GM10847 (cell line): ENCODE data around the gene RPL28.

Source experiments
- POLR2A ChIP-seq: IDR thresholded peaks from 2 replicates; pipeline ENCODE4 v1.6.1; 2011; ENCODE audit not compliant: insufficient read length; ENCODE audit errors: extremely low read depth

The RPL28 gene

GRCh38 chr19:55419624-55420236 is 34.0 kb downstream of the RPL28 start:
- TF ChIP-seq POLR2A = no peak

GRCh38 chr19:55423225-55424005 is 37.7 kb downstream of the RPL28 start:
- TF ChIP-seq POLR2A = no peak

GRCh38 chr19:55424518-55424917 is 38.8 kb downstream of the RPL28 start:
- TF ChIP-seq POLR2A = no peak

GRCh38 chr19:55426042-55426441 is 40.3 kb downstream of the RPL28 start:
- TF ChIP-seq POLR2A = no peak

GRCh38 chr19:55431183-55431582 is 45.5 kb downstream of the RPL28 start:
- TF ChIP-seq POLR2A = no peak

- no peak for TF ChIP-seq POLR2A
These were observed 46.7 kb downstream of the RPL28 start for GRCh38 chr19:55432241-55432959.

- no peak for TF ChIP-seq POLR2A
These were observed 47.6 kb downstream of the RPL28 start for GRCh38 chr19:55433292-55433691.

GRCh38 chr19:55434356-55434919 is 48.7 kb downstream of the RPL28 start:
- TF ChIP-seq POLR2A = no peak

- no peak for TF ChIP-seq POLR2A
These were observed 49.3 kb downstream of the RPL28 start for GRCh38 chr19:55435020-55435419.

GRCh38 chr19:55436847-55437246 is 51.1 kb downstream of the RPL28 start:
- TF ChIP-seq POLR2A = no peak

- no peak for TF ChIP-seq POLR2A
These were observed 51.7 kb downstream of the RPL28 start for GRCh38 chr19:55437410-55437809.

GRCh38 chr19:55439052-55439451 is 53.3 kb downstream of the RPL28 start:
- no peak for TF ChIP-seq POLR2A

GRCh38 chr19:55440411-55441105 is 54.8 kb downstream of the RPL28 start:
- TF ChIP-seq POLR2A = no peak

- no peak for TF ChIP-seq POLR2A
These were observed 55.6 kb downstream of the RPL28 start for GRCh38 chr19:55441319-55441691.

- no peak for TF ChIP-seq POLR2A
These were observed 56.1 kb downstream of the RPL28 start for GRCh38 chr19:55441692-55442321.
